Gastrocnemius medialis (tissue), 4 donors: ENCODE results near the gene NFX1.
"Not testable (repeated sequence)": the region's sequence is repeated elsewhere in the genome, so short reads cannot be mapped to it uniquely, and the experiment has no call there.

Experiments
- CTCF ChIP-seq, 5 experiments: fragments of 450-650 bp in 3 of 5; fragments of 200-600 bp in 2 of 5; sonication (generic) in 2 of 5; IDR thresholded peaks in 4 of 5; conservative IDR thresholded peaks in 1 of 5; 1 replicate in 4 of 5; 2 replicates in 1 of 5; pipeline ENCODE4 v1.5.1; 2016 to 2019; ENCODE audit warnings: antibody characterized with exemption in 5 of 5, mild to moderate bottlenecking in 3 of 5, moderate library complexity in 3 of 5
- POLR2A ChIP-seq, 2 donors: fragments of 450-650 bp; IDR thresholded peaks; one replicate each; pipeline ENCODE4 v1.6.1; 2017; ENCODE audit warnings: antibody characterized with exemption in 2 of 2, mild to moderate bottlenecking in 2 of 2, moderate library complexity in 2 of 2

- not testable (repeated sequence) for TF ChIP-seq CTCF (IDR thresholded peaks at IDR 0.05 in 4 of 5, conservative IDR thresholded peaks at IDR 0.05 in 1 of 5); POLR2A (IDR thresholded peaks at IDR 0.05)
Measured at GRCh38 chr9:33386641-33386996, 96.3 kb downstream of the NFX1 start.
